Esophagus muscularis mucosa (tissue), 3 donors: ENCODE measurements around the gene FYB1.

ENCODE experiments used
- EP300 ChIP-seq: sonication (generic); formaldehyde crosslinking; IDR thresholded peaks from one replicate; pipeline ENCODE4 v1.6.1; 2017; ENCODE audit warnings: antibody characterized with exemption
- TF ChIP-seq, protein P1 (sequence below), 3 experiments: fragments of 200-600 bp in 2 of 3; fragments of 450-650 bp in 1 of 3; sonication (generic) in 2 of 3; IDR thresholded peaks; one replicate each; pipeline ENCODE4 v1.5.1; 2017 to 2019; ENCODE audit warnings: antibody characterized with exemption in 3 of 3, mild to moderate bottlenecking in 2 of 3, moderate library complexity in 1 of 3

DNA sequence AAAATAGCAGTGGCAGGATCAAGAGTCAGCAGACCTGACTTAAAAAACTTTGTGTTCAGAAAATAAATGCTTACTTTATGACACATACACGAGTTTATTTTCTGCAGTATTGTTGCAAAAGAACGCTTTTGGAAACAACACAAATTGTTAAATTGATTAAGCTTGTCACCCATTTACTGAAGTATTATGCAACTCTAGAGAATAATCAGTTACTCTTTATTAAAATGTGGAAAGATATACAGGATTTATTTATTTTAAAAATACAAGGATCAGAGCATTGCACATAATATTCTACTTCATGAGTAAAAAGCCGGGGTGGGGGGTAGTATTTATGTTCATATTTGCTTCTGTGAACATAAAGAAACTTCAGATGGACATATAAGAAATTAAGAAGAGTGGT, 20.0 kb downstream of the FYB1 start:
- TF ChIP-seq, protein P1, sequence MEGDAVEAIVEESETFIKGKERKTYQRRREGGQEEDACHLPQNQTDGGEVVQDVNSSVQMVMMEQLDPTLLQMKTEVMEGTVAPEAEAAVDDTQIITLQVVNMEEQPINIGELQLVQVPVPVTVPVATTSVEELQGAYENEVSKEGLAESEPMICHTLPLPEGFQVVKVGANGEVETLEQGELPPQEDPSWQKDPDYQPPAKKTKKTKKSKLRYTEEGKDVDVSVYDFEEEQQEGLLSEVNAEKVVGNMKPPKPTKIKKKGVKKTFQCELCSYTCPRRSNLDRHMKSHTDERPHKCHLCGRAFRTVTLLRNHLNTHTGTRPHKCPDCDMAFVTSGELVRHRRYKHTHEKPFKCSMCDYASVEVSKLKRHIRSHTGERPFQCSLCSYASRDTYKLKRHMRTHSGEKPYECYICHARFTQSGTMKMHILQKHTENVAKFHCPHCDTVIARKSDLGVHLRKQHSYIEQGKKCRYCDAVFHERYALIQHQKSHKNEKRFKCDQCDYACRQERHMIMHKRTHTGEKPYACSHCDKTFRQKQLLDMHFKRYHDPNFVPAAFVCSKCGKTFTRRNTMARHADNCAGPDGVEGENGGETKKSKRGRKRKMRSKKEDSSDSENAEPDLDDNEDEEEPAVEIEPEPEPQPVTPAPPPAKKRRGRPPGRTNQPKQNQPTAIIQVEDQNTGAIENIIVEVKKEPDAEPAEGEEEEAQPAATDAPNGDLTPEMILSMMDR (IDR thresholded peaks at IDR 0.05), result no peak
- no peak for TF ChIP-seq EP300
